Renal pelvis (tissue), 12 donors: ENCODE measurements around the gene ZNF774. TPM values are rescaled to one million over a fixed set of nuclear protein-coding genes. Genes with fewer than 3 reads are reported as not detected.
"Not testable (repeated sequence)": the region's sequence is repeated elsewhere in the genome, so short reads cannot be mapped to it uniquely, and the experiment has no call there.

Experiments used
- DNase-seq: peaks from one replicate; pipeline ENCODE4 v3.0.0-alpha.2; 2013
- long read RNA-seq, 16 experiments: transcript quantifications; one replicate each; lab custom pipeline, GENCODE V29; 2026
- polyA plus RNA-seq, 3 donors: library from polyadenylated mRNA; unstranded; fragments of 120-200 nt; gene quantifications; one replicate each; pipeline ENCODE4 v1.2.1, GENCODE V29; 2013; ENCODE audit not compliant: insufficient read length in 3 of 3

Gene ZNF774
- polyA plus RNA-seq: 1 to 10 TPM; 4.2 to 7.8 (median 5.8) TPM
- long read RNA-seq, donor 1: 0 reads
- long read RNA-seq, donor 2: 0 reads
- long read RNA-seq, donor 3: 0 reads
- long read RNA-seq, donor 4: 0 reads
- long read RNA-seq, donor 5, partial matches to known transcripts: 0 of 1 reads
- long read RNA-seq, donor 5, other reads (novel, unspliced or antisense): 0 of 1 reads
- long read RNA-seq, donor 6, partial matches to known transcripts: 0 of 2 reads
- long read RNA-seq, donor 6, other reads (novel, unspliced or antisense): 0 of 2 reads
- long read RNA-seq, donor 7, partial matches to known transcripts: 0 of 1 reads
- long read RNA-seq, donor 7, other reads (novel, unspliced or antisense): 0 of 1 reads
- long read RNA-seq, donor 8: 0 reads
- long read RNA-seq, donor 9, partial matches to known transcripts: 0 of 1 reads
- long read RNA-seq, donor 9, other reads (novel, unspliced or antisense): 0 of 1 reads
- long read RNA-seq, donor 10, partial matches to known transcripts: 0 of 2 reads
- long read RNA-seq, donor 10, other reads (novel, unspliced or antisense): 0 of 2 reads
- long read RNA-seq, donor 11: 0 reads
- long read RNA-seq, donor 12, partial matches to known transcripts: 0 of 2 reads
- long read RNA-seq, donor 12, other reads (novel, unspliced or antisense): 0 of 2 reads
- long read RNA-seq, donor 13: 0 reads
- long read RNA-seq, donor 14: 0 reads
- long read RNA-seq, donor 15: 0 reads
- long read RNA-seq, donor 16: 0 reads

GRCh38 chr15:90352107-90352893 lies at the start of gene ZNF774:
Gene ZNF774 (plus strand): TSS chr15:90352284. CDS start chr15:90354661, 2,377 bp downstream.
- peak; percentile 97 for DNase-seq

- DNase-seq: not testable (repeated sequence)
These were observed 46.7 kb upstream of the ZNF774 start for GRCh38 chr15:90305355-90305754.

- no peak for DNase-seq
These were observed 46.2 kb upstream of the ZNF774 start for GRCh38 chr15:90305932-90306331.

- DNase-seq: no peak
These were observed 45.5 kb upstream of the ZNF774 start for GRCh38 chr15:90306560-90306959.

- DNase-seq: no peak
These were observed 44.4 kb upstream of the ZNF774 start for GRCh38 chr15:90307661-90308060.

GRCh38 chr15:90309020-90309419 lies 43.1 kb upstream of the ZNF774 start:
- no peak for DNase-seq

GRCh38 chr15:90315278-90315982 lies 36.7 kb upstream of the ZNF774 start:
- peak; percentile 48 for DNase-seq

GRCh38 chr15:90316139-90316538 lies 35.9 kb upstream of the ZNF774 start:
- no peak for DNase-seq

- DNase-seq: no peak
These were observed 33.5 kb upstream of the ZNF774 start for GRCh38 chr15:90318591-90318990.

- peak; percentile 91 for DNase-seq
These were observed 31.8 kb upstream of the ZNF774 start for GRCh38 chr15:90320062-90320884.

GRCh38 chr15:90320885-90321278 lies 31.2 kb upstream of the ZNF774 start:
- no peak for DNase-seq

- DNase-seq: no peak
These were observed 29.5 kb upstream of the ZNF774 start for GRCh38 chr15:90322538-90322937.

GRCh38 chr15:90325726-90326125 lies 26.4 kb upstream of the ZNF774 start:
- DNase-seq: no peak

- no peak for DNase-seq
These were observed 25.6 kb upstream of the ZNF774 start for GRCh38 chr15:90326441-90326840.

GRCh38 chr15:90327311-90327710 lies 24.8 kb upstream of the ZNF774 start:
- DNase-seq: no peak

GRCh38 chr15:90334304-90334731 lies 17.8 kb upstream of the ZNF774 start:
- no peak for DNase-seq

GRCh38 chr15:90336705-90337141 lies 15.4 kb upstream of the ZNF774 start:
- no peak for DNase-seq

- DNase-seq: no peak
These were observed 14.8 kb upstream of the ZNF774 start for GRCh38 chr15:90337256-90337655.

- no peak for DNase-seq
These were observed 13.6 kb upstream of the ZNF774 start for GRCh38 chr15:90338532-90338931.

GRCh38 chr15:90340345-90340744 lies 11.7 kb upstream of the ZNF774 start:
- no peak for DNase-seq
